ENCODE results near the gene VWA1. TPM values are rescaled to one million over a fixed set of nuclear protein-coding genes. Genes with fewer than 3 reads are reported as not detected.

VWA1 gene
- total and polyA plus RNA-seq, 2 donors from 2014 or later, result 103 to 116 TPM

DNA sequence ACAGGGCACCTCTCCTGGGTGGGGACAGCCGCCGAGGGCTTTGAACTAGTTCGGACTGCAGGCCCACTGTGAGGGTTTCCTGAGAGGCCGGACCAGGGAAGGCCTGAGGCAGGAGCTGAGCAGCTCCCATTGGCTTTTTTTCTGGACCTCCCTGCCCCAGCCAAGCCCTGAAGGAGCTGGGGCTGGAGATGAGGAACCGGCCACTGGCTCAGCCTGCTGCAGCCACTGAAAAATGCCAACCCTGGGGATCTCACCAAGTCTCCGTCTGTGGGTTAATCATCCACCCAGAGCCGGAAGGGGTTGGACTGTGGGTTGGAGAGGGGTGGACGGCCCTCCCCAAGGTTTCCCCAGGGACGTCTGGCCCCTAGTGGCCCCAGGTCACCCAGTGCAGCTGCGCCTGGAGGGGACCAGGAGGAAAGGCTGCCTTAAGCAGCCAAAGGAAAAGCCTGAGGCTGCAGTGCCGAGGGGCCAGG is 2.5 kb downstream of the VWA1 start:
- Histone ChIP-seq H3K9me3 (ENCODE audit: control insufficient read depth in 2 of 3, insufficient read depth in 1 of 3, low read length in 3 of 3) (no peaks in the 10 kb centered on the region), H3K36me3 (ENCODE audit: control insufficient read depth in 2 of 3, insufficient read depth in 3 of 3, low read length in 3 of 3) (no peaks in the 10 kb centered on the region), H3K4me3 (ENCODE audit: low read length in 3 of 3) (peak overlapping the region in 1 of 3 donors; percentile 32), H3K27me3 (ENCODE audit: control insufficient read depth, insufficient read depth, low read length) (no peaks in the 10 kb centered on the region), H3K27ac (ENCODE audit: low read depth in 2 of 2, low read length in 2 of 2) (peak overlapping the region in 1 of 2 donors; percentile 45), H3K9ac (ENCODE audit: low read length in 3 of 3) (peak overlapping the region in 1 of 3 donors; percentile 55), H3K4me1 (ENCODE audit: control insufficient read depth in 2 of 3, insufficient read depth in 2 of 3, low read depth in 1 of 3, low read length in 3 of 3) (peaks cover 0 to 47% (median 12%) of the 10 kb centered on the region in 3 donors)
- intact Hi-C loops (cut with DNase I), result no loop called here
- no peak for FAIRE-seq
- peak; percentile 82 to 88 (median 87) for DNase-seq
- TF ChIP-seq, protein P1, sequence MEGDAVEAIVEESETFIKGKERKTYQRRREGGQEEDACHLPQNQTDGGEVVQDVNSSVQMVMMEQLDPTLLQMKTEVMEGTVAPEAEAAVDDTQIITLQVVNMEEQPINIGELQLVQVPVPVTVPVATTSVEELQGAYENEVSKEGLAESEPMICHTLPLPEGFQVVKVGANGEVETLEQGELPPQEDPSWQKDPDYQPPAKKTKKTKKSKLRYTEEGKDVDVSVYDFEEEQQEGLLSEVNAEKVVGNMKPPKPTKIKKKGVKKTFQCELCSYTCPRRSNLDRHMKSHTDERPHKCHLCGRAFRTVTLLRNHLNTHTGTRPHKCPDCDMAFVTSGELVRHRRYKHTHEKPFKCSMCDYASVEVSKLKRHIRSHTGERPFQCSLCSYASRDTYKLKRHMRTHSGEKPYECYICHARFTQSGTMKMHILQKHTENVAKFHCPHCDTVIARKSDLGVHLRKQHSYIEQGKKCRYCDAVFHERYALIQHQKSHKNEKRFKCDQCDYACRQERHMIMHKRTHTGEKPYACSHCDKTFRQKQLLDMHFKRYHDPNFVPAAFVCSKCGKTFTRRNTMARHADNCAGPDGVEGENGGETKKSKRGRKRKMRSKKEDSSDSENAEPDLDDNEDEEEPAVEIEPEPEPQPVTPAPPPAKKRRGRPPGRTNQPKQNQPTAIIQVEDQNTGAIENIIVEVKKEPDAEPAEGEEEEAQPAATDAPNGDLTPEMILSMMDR (IDR thresholded peaks at IDR 0.05; ENCODE audit: borderline replicate concordance, extremely low read depth, insufficient read depth), result no peak

DNA sequence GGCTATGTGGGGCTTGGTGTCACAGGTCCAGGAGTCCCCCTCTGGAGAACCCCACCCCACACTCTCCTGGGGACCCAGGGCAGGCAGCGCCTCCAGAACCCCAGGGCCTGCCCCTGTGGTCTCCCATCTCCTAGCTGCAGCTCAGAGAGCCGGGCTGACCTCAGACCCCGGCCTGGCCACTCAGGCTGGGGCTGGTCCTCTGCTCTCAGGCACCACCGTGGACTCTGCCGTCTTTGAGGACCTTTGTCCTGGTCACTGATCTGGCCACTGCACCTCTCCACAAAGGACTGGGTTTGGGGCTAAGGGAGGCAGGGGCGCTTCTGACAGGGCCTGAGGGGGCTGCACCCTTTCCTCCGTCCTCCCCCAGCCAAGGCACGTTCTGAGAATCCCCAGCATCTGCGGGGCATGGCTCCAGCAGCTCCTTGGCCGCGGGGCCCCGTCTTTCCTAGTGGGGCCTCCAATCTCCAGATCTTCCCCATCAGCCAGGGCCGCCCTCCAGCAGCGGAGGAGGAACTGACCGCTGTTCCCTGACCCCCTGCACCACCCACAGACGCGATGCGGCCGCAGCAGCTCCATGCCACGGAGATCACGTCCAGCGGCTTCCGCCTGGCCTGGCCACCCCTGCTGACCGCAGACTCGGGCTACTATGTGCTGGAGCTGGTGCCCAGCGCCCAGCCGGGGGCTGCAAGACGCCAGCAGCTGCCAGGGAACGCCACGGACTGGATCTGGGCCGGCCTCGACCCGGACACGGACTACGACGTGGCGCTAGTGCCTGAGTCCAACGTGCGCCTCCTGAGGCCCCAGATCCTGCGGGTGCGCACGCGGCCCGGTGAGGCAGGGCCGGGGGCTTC is 3.3 kb downstream of the VWA1 start:
- Histone ChIP-seq H3K27ac (ENCODE audit: low read depth in 2 of 2, low read length in 2 of 2) (no peak overlapping the region), H3K9me3 (ENCODE audit: control insufficient read depth in 2 of 3, insufficient read depth in 1 of 3, low read length in 3 of 3) (no peaks in the 10 kb centered on the region), H3K4me1 (ENCODE audit: control insufficient read depth in 2 of 3, insufficient read depth in 2 of 3, low read depth in 1 of 3, low read length in 3 of 3) (peaks cover 0 to 39% (median 12%) of the 10 kb centered on the region in 3 donors), H3K27me3 (ENCODE audit: control insufficient read depth, insufficient read depth, low read length) (no peaks in the 10 kb centered on the region), H3K9ac (ENCODE audit: low read length in 3 of 3) (peak overlapping the region in 1 of 3 donors; percentile 55), H3K4me3 (ENCODE audit: low read length in 3 of 3) (peak overlapping the region in 1 of 3 donors; percentile 32), H3K36me3 (ENCODE audit: control insufficient read depth in 2 of 3, insufficient read depth in 3 of 3, low read length in 3 of 3) (no peaks in the 10 kb centered on the region)
- TF ChIP-seq, protein P1 (IDR thresholded peaks at IDR 0.05; ENCODE audit: borderline replicate concordance, extremely low read depth, insufficient read depth), result no peak
- intact Hi-C loops (cut with DNase I), result no loop called here
- DNase-seq, result peak in 1 of 5 donors; percentile 75
- FAIRE-seq, result no peak

DNA sequence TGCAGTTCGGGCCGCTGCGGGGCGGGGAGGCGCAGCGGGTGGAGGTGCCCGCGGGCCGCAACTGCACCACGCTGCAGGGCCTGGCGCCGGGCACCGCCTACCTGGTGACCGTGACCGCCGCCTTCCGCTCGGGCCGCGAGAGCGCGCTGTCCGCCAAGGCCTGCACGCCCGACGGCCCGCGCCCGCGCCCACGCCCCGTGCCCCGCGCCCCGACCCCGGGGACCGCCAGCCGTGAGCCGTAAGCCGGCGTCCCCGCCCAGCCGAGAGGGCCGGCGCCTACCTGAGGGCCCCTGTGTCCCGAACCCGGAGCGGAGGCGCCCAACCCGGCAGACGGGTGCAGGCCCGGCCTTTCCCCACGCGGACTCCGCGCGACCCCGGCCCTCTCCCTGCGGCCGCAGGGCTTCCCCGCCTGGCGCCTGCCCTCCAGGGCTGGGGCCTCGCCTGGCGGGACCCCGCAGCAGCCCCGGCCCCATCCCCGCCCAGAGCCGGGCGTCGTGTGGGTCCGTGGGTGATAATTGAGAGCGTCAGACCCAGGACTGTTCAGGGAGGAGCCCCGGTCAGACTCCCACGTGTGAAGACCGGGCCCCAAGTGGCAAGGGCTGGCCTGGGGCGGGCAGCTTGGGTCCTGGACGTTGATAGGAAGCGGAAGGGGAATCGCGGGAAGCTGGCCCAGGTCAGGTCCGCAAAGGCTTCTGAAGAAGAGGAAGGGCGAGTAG is 4.2 kb downstream of the VWA1 start:
- intact Hi-C loops (cut with DNase I), result no loop called here
- DNase-seq, result no peak

More for the DNA sequence above, 4.2 kb downstream of the VWA1 start:
- H3K4me1 ChIP-seq (ENCODE audit: control insufficient read depth in 2 of 3, insufficient read depth in 2 of 3, low read depth in 1 of 3, low read length in 3 of 3), result peaks cover 0 to 34% (median 12%) of the 10 kb centered on the region in 3 donors
- no peak overlapping the region for H3K27ac ChIP-seq (ENCODE audit: low read depth in 2 of 2, low read length in 2 of 2)
- H3K36me3 ChIP-seq (ENCODE audit: control insufficient read depth in 2 of 3, insufficient read depth in 3 of 3, low read length in 3 of 3), result no peaks in the 10 kb centered on the region
- no peaks in the 10 kb centered on the region for H3K27me3 ChIP-seq (ENCODE audit: control insufficient read depth, insufficient read depth, low read length)
- H3K9me3 ChIP-seq (ENCODE audit: control insufficient read depth in 2 of 3, insufficient read depth in 1 of 3, low read length in 3 of 3), result no peaks in the 10 kb centered on the region
- no peak overlapping the region for H3K4me3 ChIP-seq (ENCODE audit: low read length in 3 of 3)
- FAIRE-seq, result no peak
- no peak overlapping the region for H3K9ac ChIP-seq (ENCODE audit: low read length in 3 of 3)
- TF ChIP-seq, protein P1 (IDR thresholded peaks at IDR 0.05; ENCODE audit: borderline replicate concordance, extremely low read depth, insufficient read depth), result no peak

All from kidney (tissue), 14 donors.